Mucosa of rectum (tissue), 2 donors: ENCODE data around the gene RAD51B.

Experiments
- H3K27ac ChIP-seq, 2 donors: one replicate each; pipeline ENCODE4 v1.7.0; 2013; ENCODE audit warnings: inconsistent platforms in 2 of 2, low read depth in 2 of 2, low read length in 2 of 2
- H3K27me3 ChIP-seq, 2 donors: one replicate each; pipeline ENCODE4 v1.7.0; 2013; ENCODE audit warnings: low read length in 2 of 2; ENCODE audit not compliant: control insufficient read depth in 2 of 2, insufficient read depth in 2 of 2
- H3K36me3 ChIP-seq, 2 donors: one replicate each; pipeline ENCODE4 v1.7.0; 2013; ENCODE audit warnings: low read length in 2 of 2; ENCODE audit not compliant: control insufficient read depth in 2 of 2, insufficient read depth in 2 of 2
- H3K4me1 ChIP-seq, 2 donors: one replicate each; pipeline ENCODE4 v1.7.0; 2013; ENCODE audit warnings: low read length in 2 of 2, mild to moderate bottlenecking in 1 of 2; ENCODE audit not compliant: control insufficient read depth in 2 of 2, insufficient read depth in 2 of 2
- H3K4me3 ChIP-seq, 2 donors: one replicate each; pipeline ENCODE4 v1.7.0; 2013; ENCODE audit warnings: low read length in 2 of 2
- H3K9ac ChIP-seq, 2 donors: one replicate each; pipeline ENCODE4 v1.7.0; 2013; ENCODE audit warnings: low read length in 2 of 2, low read depth in 1 of 2, mild to moderate bottlenecking in 1 of 2
- H3K9me3 ChIP-seq, 2 donors: one replicate each; pipeline ENCODE4 v1.7.0; 2013; ENCODE audit warnings: low read length in 2 of 2; ENCODE audit not compliant: control insufficient read depth in 2 of 2
- donor health status: healthy.
- donor health status: Normal muscosa, but diverticular disease.

RAD51B gene

DNA sequence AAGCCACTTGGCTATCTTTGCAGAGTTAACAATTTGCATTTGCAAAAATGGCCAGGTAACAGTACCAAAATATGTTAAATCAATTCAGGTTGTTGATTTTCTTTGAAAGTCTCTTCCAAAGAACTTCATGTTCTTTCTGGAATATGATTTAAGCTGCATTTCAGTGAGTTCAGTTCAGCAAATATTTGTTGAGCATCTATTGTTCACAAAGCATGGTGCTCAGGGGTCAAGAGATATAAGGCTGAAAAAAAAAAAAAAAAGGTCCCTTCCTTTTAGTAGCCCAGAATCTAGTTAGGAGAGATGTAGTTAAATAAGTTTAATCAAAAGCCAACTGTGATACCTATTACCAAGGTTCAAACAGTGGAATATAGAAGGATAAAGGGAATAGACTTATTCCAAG is 656.2 kb downstream of the RAD51B start:
- H3K27me3 ChIP-seq = no peaks in the 10 kb centered on the region
- no peaks in the 10 kb centered on the region for H3K9me3 ChIP-seq
- no peaks in the 10 kb centered on the region for H3K36me3 ChIP-seq
- H3K9ac ChIP-seq = no peak overlapping the region
- peak overlapping the region in 1 of 2 donors; percentile 8 for H3K27ac ChIP-seq
- H3K4me3 ChIP-seq = no peak overlapping the region
- H3K4me1 ChIP-seq = no peaks in the 10 kb centered on the region

DNA sequence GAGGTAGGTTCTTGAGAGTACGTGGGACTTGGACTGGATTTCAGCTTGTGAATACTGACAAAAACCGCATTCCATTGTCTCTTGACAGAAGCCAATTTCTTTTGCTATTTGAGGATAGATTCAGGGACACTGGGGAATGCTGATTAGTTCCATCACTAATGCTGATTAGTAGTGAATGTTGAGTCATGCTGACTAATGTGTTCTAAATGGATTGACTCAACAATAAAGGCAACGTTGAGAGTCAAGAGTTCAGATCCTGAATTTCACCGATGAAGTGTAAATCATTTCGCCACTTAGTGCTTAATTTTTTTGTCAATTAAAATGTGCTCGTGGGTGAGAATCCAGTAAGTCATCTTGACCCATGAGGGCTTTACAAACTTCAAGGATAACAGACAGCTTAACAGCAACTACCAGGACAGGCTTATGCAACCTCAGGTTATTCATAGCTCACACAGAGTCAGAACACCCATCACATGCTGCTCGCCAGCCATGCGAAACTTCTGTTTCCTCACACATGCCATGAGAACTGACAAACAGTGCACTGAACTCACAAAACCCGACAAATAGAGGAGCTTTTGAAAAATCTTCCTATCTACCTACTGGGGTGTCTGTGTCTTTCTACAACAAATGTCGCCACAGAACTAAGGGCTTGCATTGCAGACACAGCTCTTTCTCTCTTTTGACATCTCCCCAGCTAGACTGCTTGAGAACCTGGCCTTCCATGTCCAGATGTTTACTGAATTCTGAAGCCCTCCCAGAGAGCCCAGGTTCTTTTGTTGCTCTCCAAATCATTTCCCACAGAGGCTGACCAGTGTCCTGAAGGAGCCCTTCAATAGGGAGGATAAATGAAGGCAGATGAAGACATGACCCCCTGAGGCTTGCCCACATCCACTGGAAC is 656.9 kb downstream of the RAD51B start:
- H3K27me3 ChIP-seq = no peaks in the 10 kb centered on the region
- peak overlapping the region; percentile 31 to 64 for H3K27ac ChIP-seq
- H3K9me3 ChIP-seq = no peaks in the 10 kb centered on the region
- H3K9ac ChIP-seq = no peak overlapping the region
- H3K4me3 ChIP-seq = no peak overlapping the region
- H3K36me3 ChIP-seq = no peaks in the 10 kb centered on the region
- H3K4me1 ChIP-seq = no peaks in the 10 kb centered on the region

DNA sequence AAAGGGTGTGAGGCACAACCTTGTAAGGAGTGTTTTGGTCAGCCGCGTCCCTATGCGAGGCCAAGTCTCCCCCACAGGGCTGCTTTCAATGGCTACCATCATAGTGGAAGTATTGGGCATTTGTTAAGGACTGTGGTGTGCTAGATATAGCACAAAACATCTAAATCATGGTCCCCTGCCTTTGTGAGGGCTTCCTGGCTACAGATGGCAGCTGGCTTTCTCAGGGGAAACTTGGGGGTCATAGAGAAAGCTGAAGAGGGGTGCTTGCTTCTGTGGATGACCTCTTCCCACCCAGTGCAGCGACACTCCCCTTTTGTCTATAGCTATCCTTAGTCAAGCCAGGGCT is 657.5 kb downstream of the RAD51B start:
- Histone ChIP-seq H3K27me3 (no peaks in the 10 kb centered on the region), H3K36me3 (no peaks in the 10 kb centered on the region), H3K27ac (peak overlapping the region; percentile 31 to 64), H3K9ac (no peak overlapping the region), H3K4me3 (no peak overlapping the region), H3K4me1 (no peaks in the 10 kb centered on the region), H3K9me3 (no peaks in the 10 kb centered on the region)

DNA sequence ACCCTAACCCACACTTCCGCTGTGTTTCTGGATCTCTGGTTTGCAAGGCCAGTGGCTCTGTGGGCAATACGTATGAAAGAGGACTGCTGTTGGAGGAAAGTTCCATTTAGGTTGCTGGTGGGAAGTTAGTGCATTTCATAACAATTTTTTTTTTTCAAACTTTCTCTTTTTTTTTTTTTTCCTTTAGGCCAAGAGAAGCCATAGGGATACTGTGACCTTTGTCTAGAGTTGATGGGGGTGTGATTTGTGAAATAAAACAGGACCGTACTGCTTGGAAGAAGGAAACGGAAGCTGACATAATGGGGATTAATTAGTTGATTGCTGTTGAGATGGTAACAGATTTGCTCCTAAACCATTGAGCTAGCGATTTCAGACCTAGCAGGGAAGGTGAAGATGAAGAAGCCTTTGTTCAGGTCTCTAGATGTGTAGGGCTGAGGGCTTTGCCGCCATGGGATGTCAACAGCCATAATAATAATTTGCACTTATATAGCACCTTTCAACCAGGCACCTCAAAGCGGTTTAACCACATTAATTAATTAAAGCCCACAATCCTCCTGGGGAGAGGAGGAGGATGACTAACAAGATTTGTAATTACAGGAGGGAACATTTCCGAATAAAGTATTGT is 658.0 kb downstream of the RAD51B start:
- Histone ChIP-seq H3K27me3 (no peaks in the 10 kb centered on the region), H3K9ac (no peak overlapping the region), H3K4me3 (no peak overlapping the region), H3K27ac (peak overlapping the region; percentile 31 to 64), H3K4me1 (no peaks in the 10 kb centered on the region), H3K9me3 (no peaks in the 10 kb centered on the region), H3K36me3 (no peaks in the 10 kb centered on the region)

- Histone ChIP-seq H3K4me3 (no peak overlapping the region), H3K27me3 (no peaks in the 10 kb centered on the region), H3K27ac (no peak overlapping the region), H3K36me3 (no peaks in the 10 kb centered on the region), H3K9me3 (no peaks in the 10 kb centered on the region), H3K4me1 (no peaks in the 10 kb centered on the region), H3K9ac (no peak overlapping the region)
Measured at GRCh38 chr14:68479247-68479646, 659.7 kb downstream of the RAD51B start.

DNA sequence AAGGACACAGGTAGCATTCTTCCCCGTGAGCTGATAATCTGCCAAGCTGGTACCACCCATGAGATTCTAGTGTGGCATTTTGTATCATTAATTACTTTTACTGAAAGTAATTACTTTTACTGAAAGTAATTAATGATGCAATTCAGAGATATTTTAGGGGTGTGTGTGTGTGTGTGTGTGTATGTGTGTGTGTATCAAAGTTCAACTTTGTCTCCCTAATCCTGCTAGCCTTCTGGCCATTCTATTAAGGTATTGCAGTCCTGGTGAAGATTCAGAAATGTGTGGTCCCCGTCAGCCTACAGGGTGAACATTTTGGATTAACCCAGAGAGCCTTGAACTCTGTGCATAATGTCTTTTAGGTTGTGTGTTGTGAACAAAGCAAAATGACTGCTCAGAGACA is 662.4 kb downstream of the RAD51B start:
- H3K36me3 ChIP-seq = no peaks in the 10 kb centered on the region
- no peak overlapping the region for H3K27ac ChIP-seq

DNA sequence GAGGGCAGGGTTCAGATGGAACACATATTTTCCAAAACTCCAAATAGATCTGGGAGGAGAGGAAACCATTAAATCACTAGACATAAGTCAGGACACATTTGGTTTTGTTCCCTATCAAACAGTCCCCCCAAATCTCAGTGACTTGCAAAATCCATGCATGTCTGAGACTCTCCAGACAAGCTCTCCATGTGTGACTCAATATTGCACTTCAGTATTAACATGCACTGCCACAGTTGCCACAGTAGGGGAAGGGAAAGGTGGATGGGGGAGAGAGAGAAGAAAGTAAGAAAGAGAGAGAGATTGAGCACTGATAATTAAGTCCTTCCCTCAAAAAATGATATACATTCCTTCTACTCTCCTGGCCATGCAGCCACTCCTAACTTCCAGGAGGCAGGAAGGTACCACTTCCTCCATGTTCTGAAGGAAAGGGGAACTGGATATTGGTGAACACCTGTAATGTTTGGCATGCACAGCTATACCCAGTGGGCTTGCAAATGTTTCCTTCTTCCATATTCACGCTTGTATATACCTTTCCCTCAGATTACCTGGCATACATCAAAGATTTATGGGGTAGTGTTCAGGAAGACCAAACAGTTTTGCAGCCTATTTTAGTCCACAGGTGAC is 663.3 kb downstream of the RAD51B start:
- no peak overlapping the region for H3K27ac ChIP-seq
- no peak overlapping the region for H3K9ac ChIP-seq
- H3K9me3 ChIP-seq = no peaks in the 10 kb centered on the region
- H3K4me3 ChIP-seq = no peak overlapping the region
- no peaks in the 10 kb centered on the region for H3K27me3 ChIP-seq
- H3K4me1 ChIP-seq = no peaks in the 10 kb centered on the region
- H3K36me3 ChIP-seq = no peaks in the 10 kb centered on the region

More for the DNA sequence above, 662.4 kb downstream of the RAD51B start:
- Histone ChIP-seq H3K4me1 (no peaks in the 10 kb centered on the region), H3K27me3 (no peaks in the 10 kb centered on the region), H3K9ac (no peak overlapping the region), H3K4me3 (no peak overlapping the region), H3K9me3 (no peaks in the 10 kb centered on the region)

DNA sequence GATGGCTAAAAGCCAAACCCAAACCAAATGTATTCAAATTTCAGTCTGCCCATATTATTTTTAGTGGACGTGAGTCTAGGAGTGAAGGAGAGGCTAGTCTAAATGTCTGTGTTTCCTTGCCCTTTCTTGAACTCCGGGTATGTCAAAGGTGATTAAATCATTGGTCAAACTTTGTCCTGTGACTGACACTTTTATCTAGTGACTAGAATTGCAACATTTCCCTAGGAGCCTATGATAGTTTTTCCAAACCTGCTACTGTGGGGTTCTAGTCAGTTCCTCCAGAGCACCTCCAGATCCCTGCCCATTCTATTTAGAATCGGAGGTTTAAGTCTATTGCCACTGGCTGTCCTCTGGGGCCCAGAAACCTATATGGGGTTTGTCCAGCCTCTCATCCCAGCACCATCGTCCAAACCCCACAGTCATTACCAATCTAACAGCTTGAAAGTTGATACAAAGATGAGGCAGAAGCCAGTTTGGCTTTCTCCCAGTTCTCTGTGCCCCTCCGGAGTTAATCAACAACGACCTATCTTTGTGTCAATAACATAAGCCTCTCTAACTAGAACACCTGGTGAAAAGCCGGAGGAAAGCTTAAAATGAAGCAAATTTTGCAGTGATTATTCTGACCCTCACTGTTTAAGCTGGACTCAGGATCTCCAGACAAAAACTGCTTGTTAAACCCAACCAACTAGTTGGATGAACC is 666.6 kb downstream of the RAD51B start:
- H3K9me3 ChIP-seq = no peaks in the 10 kb centered on the region
- no peak overlapping the region for H3K4me3 ChIP-seq
- H3K9ac ChIP-seq = no peak overlapping the region
- no peaks in the 10 kb centered on the region for H3K36me3 ChIP-seq
- no peak overlapping the region for H3K27ac ChIP-seq
- H3K27me3 ChIP-seq = no peaks in the 10 kb centered on the region
- H3K4me1 ChIP-seq = no peaks in the 10 kb centered on the region

GRCh38 chr14:68486809-68487208 is 667.2 kb downstream of the RAD51B start:
- H3K4me3 ChIP-seq = no peak overlapping the region
- no peak overlapping the region for H3K27ac ChIP-seq
- no peaks in the 10 kb centered on the region for H3K27me3 ChIP-seq
- H3K4me1 ChIP-seq = no peaks in the 10 kb centered on the region
- H3K36me3 ChIP-seq = no peaks in the 10 kb centered on the region
- H3K9ac ChIP-seq = no peak overlapping the region
- no peaks in the 10 kb centered on the region for H3K9me3 ChIP-seq
